K562 (cell line): ENCODE data around the gene MAST4. TPM values are rescaled to one million over a fixed set of nuclear protein-coding genes. Genes with fewer than 3 reads are reported as not detected.

Source experiments
- FOXK2 ChIP-seq, 2 experiments: fragments of 450-650 bp; IDR thresholded peaks in 1 of 2; conservative IDR thresholded peaks in 1 of 2; 2 replicates each; pipeline ENCODE4 v1.6.1; 2016; ENCODE audit warnings: low read depth in 2 of 2, mild to moderate bottlenecking in 1 of 2
- WHSC1 ChIP-seq: IDR thresholded peaks from one replicate; pipeline ENCODE4 v1.6.1; 2012; ENCODE audit warnings: low read length, control low read depth, inconsistent platforms
- ZNF609 ChIP-seq: sonication (generic); formaldehyde crosslinking; IDR thresholded peaks from 2 replicates; pipeline ENCODE4 v1.8.1; 2023; ENCODE audit warnings: missing genetic modification reagents, mild to moderate bottlenecking, borderline replicate concordance
- ZNF764 ChIP-seq: fragments of 250-450 bp; sonication (Bioruptor Pico); IDR thresholded peaks from 2 replicates; pipeline ENCODE4 v1.4.0; 2020; ENCODE audit warnings: low read depth, mild to moderate bottlenecking, moderate library complexity
- polyA plus RNA-seq, 8 experiments: library from polyadenylated mRNA; depleted of rRNA in 4 of 8; stranded (reverse) in 5 of 8; unstranded in 3 of 8; fragments of >200 nt; fragmentation: Nextera tagmentation in 2 of 8; fragmentation: Illumina TruSeq in 1 of 8; extraction: Ambion mirVana in 2 of 8; extraction: Trizol in 1 of 8; gene quantifications; 2 replicates each; pipeline versions ENCODE4 v1.2.1 to v1.2.3, GENCODE V29; 2011 to 2014; ENCODE audit warnings: inconsistent platforms in 1 of 8, missing spikeins in 1 of 8
- total RNA-seq, 7 experiments: library from RNA; depleted of rRNA in 6 of 7; stranded (reverse); fragments of >200 nt in 6 of 7; fragmentation: Illumina TruSeq in 2 of 7; extraction: Trizol in 2 of 7; gene quantifications; 2 replicates each; pipeline versions ENCODE4 v1.2.1 to v1.2.3, GENCODE V29; 2011 to 2021; ENCODE audit warnings: low replicate concordance in 1 of 7

Gene MAST4
- total and polyA plus RNA-seq, 9 of the 15 experiments (the other 6 are each of a cell fraction or from before 2014, with no cell fraction given) = 0.88 to 10.1 (median 5.2) TPM

DNA sequence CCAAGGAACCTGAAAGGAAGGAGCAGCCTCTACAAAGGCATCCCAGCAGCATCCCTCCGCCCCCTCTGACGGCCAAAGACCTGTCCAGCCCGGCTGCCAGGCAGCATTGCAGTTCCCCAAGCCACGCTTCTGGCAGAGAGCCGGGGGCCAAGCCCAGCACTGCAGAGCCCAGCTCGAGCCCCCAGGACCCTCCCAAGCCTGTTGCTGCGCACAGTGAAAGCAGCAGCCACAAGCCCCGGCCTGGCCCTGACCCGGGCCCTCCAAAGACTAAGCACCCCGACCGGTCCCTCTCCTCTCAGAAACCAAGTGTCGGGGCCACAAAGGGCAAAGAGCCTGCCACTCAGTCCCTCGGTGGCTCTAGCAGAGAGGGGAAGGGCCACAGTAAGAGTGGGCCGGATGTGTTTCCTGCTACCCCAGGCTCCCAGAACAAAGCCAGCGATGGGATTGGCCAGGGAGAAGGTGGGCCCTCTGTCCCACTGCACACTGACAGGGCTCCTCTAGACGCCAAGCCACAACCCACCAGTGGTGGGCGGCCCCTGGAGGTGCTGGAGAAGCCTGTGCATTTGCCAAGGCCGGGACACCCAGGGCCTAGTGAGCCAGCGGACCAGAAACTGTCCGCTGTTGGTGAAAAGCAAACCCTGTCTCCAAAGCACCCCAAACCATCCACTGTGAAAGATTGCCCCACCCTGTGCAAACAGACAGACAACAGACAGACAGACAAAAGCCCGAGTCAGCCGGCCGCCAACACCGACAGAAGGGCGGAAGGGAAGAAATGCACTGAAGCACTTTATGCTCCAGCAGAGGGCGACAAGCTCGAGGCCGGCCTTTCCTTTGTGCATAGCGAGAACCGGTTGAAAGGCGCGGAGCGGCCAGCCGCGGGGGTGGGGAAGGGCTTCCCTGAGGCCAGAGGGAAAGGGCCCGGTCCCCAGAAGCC is 569.6 kb downstream of the MAST4 start (continued):
- no peak for TF ChIP-seq ZNF609 (CRISPR knock-in tag)
- no peak for TF ChIP-seq FOXK2 (conservative IDR thresholded peaks at IDR 0.05 in 1 of 2, IDR thresholded peaks at IDR 0.05 in 1 of 2; ENCODE audit: low read depth in 2 of 2)
- no peak for TF ChIP-seq ZNF764
- TF ChIP-seq WHSC1 = no peak
- TF ChIP-seq, all 486 proteins: peak for 5
